Breast epithelium (tissue), 4 donors: ENCODE data around the gene KRT35. TPM values are rescaled to one million over a fixed set of nuclear protein-coding genes. Genes with fewer than 3 reads are reported as not detected.

Experiments
- DNase-seq, 2 donors: peaks; one replicate each; pipeline ENCODE4 v3.0.0-alpha.2; 2019; ENCODE audit warnings: low spot score in 2 of 2
- H3K27ac ChIP-seq, 2 donors: fragments of 200-600 bp; sonication (generic) in 1 of 2; one replicate each; pipeline ENCODE4 v1.5.1; 2016 to 2019; ENCODE audit warnings: mild to moderate bottlenecking in 1 of 2
- H3K27me3 ChIP-seq, 2 donors: fragments of 200-600 bp; sonication (generic) in 1 of 2; one replicate each; pipeline versions ENCODE4 v1.5.1 to v1.6.0; 2017 to 2019; ENCODE audit warnings: control low read depth in 1 of 2, mild to moderate bottlenecking in 1 of 2
- H3K36me3 ChIP-seq: fragments of 200-600 bp; one replicate; pipeline ENCODE4 v1.5.1; 2019
- H3K4me1 ChIP-seq, 2 donors: fragments of 200-600 bp; sonication (generic); one replicate each; pipeline ENCODE4 v1.5.1; 2016 to 2019; ENCODE audit warnings: control low read depth in 1 of 2
- H3K4me3 ChIP-seq, 3 donors: fragments of 200-600 bp; sonication (generic); 1 replicate in 2 of 3; 2 replicates in 1 of 3; pipeline ENCODE4 v1.5.1; 2016 to 2019; ENCODE audit warnings: mild to moderate bottlenecking in 3 of 3, moderate library complexity in 2 of 3
- H3K9me3 ChIP-seq, 2 donors: fragments of 200-600 bp; sonication (generic) in 1 of 2; one replicate each; pipeline ENCODE4 v1.5.1; 2016 to 2019; ENCODE audit warnings: control low read depth in 1 of 2
- CTCF ChIP-seq, 3 donors: fragments of 450-650 bp; IDR thresholded peaks; one replicate each; pipeline ENCODE4 v1.5.1; 2016 to 2017; ENCODE audit warnings: antibody characterized with exemption in 3 of 3, mild to moderate bottlenecking in 3 of 3, moderate library complexity in 3 of 3
- POLR2A ChIP-seq: fragments of 450-650 bp; IDR thresholded peaks from one replicate; pipeline ENCODE4 v1.6.1; 2016; ENCODE audit warnings: antibody characterized with exemption, mild to moderate bottlenecking, moderate library complexity
- POLR2AphosphoS5 ChIP-seq, 3 donors: sonication (generic); formaldehyde crosslinking; IDR thresholded peaks; one replicate each; pipeline ENCODE4 v1.6.1; 2017; ENCODE audit warnings: antibody characterized with exemption in 3 of 3
- intact Hi-C: fragments of 100-400 bp; cut with DNase I; formaldehyde crosslinking; loops from one replicate; pipeline ENCODE4 v1.15.1; 2023; ENCODE audit warnings: low total_unique reads
- total RNA-seq, 3 donors: library from RNA; depleted of rRNA; stranded (reverse); fragments of >200 nt; gene quantifications; one replicate each; pipeline ENCODE4 v1.1.0, GENCODE V29; 2016

Gene KRT35
- total RNA-seq, 3 donors from 2014 or later = not detected

- no peaks in the 10 kb centered on the region for H3K4me1 ChIP-seq
- no peaks in the 10 kb centered on the region for H3K27me3 ChIP-seq
- intact Hi-C loops = loop anchor here (2.0 kb wide), 1 partner anchor 79 kb away; no protein-coding TSS in a partner anchor
- no peak overlapping the region for H3K27ac ChIP-seq
- DNase-seq = no peak
- no peak overlapping the region for H3K4me3 ChIP-seq
- no peak for TF ChIP-seq CTCF (IDR thresholded peaks at IDR 0.05)
- no peak for TF ChIP-seq POLR2A
- TF ChIP-seq POLR2AphosphoS5 (IDR thresholded peaks at IDR 0.05) = no peak
- H3K9me3 ChIP-seq = no peaks in the 10 kb centered on the region
- no peaks in the 10 kb centered on the region for H3K36me3 ChIP-seq
Observed at GRCh38 chr17:41505809-41506767, 25.1 kb upstream of the KRT35 start.

- no peaks in the 10 kb centered on the region for H3K27me3 ChIP-seq
- no peak for DNase-seq
- intact Hi-C loops = loop anchor here (2.0 kb wide), 1 partner anchor 78 kb away; no protein-coding TSS in a partner anchor
- TF ChIP-seq CTCF (IDR thresholded peaks at IDR 0.05) (no peak), POLR2A (no peak), POLR2AphosphoS5 (IDR thresholded peaks at IDR 0.05) (no peak)
- no peaks in the 10 kb centered on the region for H3K9me3 ChIP-seq
- H3K36me3 ChIP-seq = no peaks in the 10 kb centered on the region
- H3K4me1 ChIP-seq = no peaks in the 10 kb centered on the region
- no peak within 1 kb of the TSS for H3K27ac ChIP-seq
- H3K4me3 ChIP-seq = no peak within 1 kb of the TSS
Observed at GRCh38 chr17:41505007-41505808, 24.3 kb upstream of the KRT35 start, which contains the start of gene KRT13. TSS of gene KRT13 (minus strand) at chr17:41505612. CDS start at chr17:41505550, 62 bp downstream.

GRCh38 chr17:41504246-41504977 is 23.5 kb upstream of the KRT35 start:
- DNase-seq = no peak
- no peaks in the 10 kb centered on the region for H3K9me3 ChIP-seq
- TF ChIP-seq POLR2A = no peak
- no peak for TF ChIP-seq POLR2AphosphoS5 (IDR thresholded peaks at IDR 0.05)
- no peak for TF ChIP-seq CTCF (IDR thresholded peaks at IDR 0.05)
- no peaks in the 10 kb centered on the region for H3K36me3 ChIP-seq
- no peak overlapping the region for H3K27ac ChIP-seq
- intact Hi-C loops = loop anchor here (2.0 kb wide), 1 partner anchor 78 kb away; no protein-coding TSS in a partner anchor
- no peak overlapping the region for H3K4me3 ChIP-seq
- H3K4me1 ChIP-seq = no peaks in the 10 kb centered on the region
- H3K27me3 ChIP-seq = no peaks in the 10 kb centered on the region

- no peak overlapping the region for H3K27ac ChIP-seq
- H3K36me3 ChIP-seq = no peaks in the 10 kb centered on the region
- TF ChIP-seq POLR2AphosphoS5 (IDR thresholded peaks at IDR 0.05) (no peak), CTCF (IDR thresholded peaks at IDR 0.05) (no peak), POLR2A (no peak)
- no peaks in the 10 kb centered on the region for H3K27me3 ChIP-seq
- intact Hi-C loops = no loop called here
- H3K4me3 ChIP-seq = no peak overlapping the region
- no peaks in the 10 kb centered on the region for H3K9me3 ChIP-seq
- no peak for DNase-seq
- H3K4me1 ChIP-seq = no peaks in the 10 kb centered on the region
Observed at GRCh38 chr17:41503202-41503601, 22.3 kb upstream of the KRT35 start.
